HCT116 (cell line): ENCODE measurements around the gene NDUFS6. TPM values are rescaled to one million over a fixed set of nuclear protein-coding genes. Genes with fewer than 3 reads are reported as not detected.

Experiments used
- ATAC-seq: fragments of 200-7000 bp; cut with Tn5 transposase; 2 replicates; pipeline ENCODE4 v1.9.1; 2020; ENCODE audit warnings: mild to moderate bottlenecking, moderate library complexity
- BruUV-seq: library from RNA; stranded (reverse); fragments of 400-500 nt; replicated peaks from 2 replicates; lab custom pipeline; 2021; lab: Mats Ljungman, UMichigan
- CTCF ChIA-PET: fragments of 300-600 bp; sonication (Branson Sonifier 250); formaldehyde crosslinking; loops from one replicate; lab custom pipeline; 2021; ENCODE audit warnings: antibody characterized with exemption; lab: Charles Lee
- POLR2A ChIA-PET: fragments of 300-600, 350-600 bp; sonication (Branson Sonifier 250); formaldehyde crosslinking; loops from one replicate; lab custom pipeline; 2021; ENCODE audit warnings: antibody characterized with exemption; lab: Charles Lee
- RAD21 ChIA-PET, 2 experiments: fragments of 300-600 bp; sonication (Branson Sonifier 250); formaldehyde crosslinking; loops; one replicate each; lab custom pipeline; 2023; ENCODE audit warnings: low total read pairs in 2 of 2; ENCODE audit not compliant: uncharacterized antibody in 2 of 2, unreplicated experiment in 2 of 2, low non-redundant PET in 1 of 2; lab: Charles Lee
- DNase-seq: peaks from one replicate; pipeline ENCODE4 v3.0.0-alpha.2; 2010; ENCODE audit warnings: low read depth, low spot score
- H2AFZ ChIP-seq: fragments of 200-600 bp; shearing (Covaris generic), sonication (generic); 2 replicates; pipeline ENCODE4 v1.6.1; 2017; ENCODE audit warnings: low read depth, mixed run types, mixed read lengths, antibody characterized with exemption, low read length; ENCODE audit not compliant: poor library complexity, severe bottlenecking
- H3K27ac ChIP-seq: 2 replicates; pipeline ENCODE4 v1.5.1; 2012; ENCODE audit warnings: low read depth, low read length
- H3K27me3 ChIP-seq: fragments of 200-600 bp; sonication (generic); 2 replicates; pipeline ENCODE4 v1.6.1; 2016; ENCODE audit warnings: mixed run types, low read length, mixed read lengths; ENCODE audit not compliant: insufficient read depth
- H3K36me3 ChIP-seq, 2 experiments: fragments of 200-500 bp in 1 of 2; fragments of 200-600 bp in 1 of 2; sonication (Bioruptor generic) in 1 of 2; sonication (generic) in 1 of 2; 2 replicates each; pipeline versions ENCODE4 v1.5.1 to v1.6.1; 2014 to 2016; ENCODE audit warnings: low read length in 2 of 2, inconsistent platforms in 1 of 2, mixed read lengths in 1 of 2, mixed run types in 1 of 2; ENCODE audit not compliant: insufficient read depth in 2 of 2, control insufficient read depth in 1 of 2
- H3K4me1 ChIP-seq, 2 experiments: fragments of 200-600 bp in 1 of 2; sonication (generic) in 1 of 2; 2 replicates each; pipeline versions ENCODE4 v1.5.1 to v1.6.1; 2012 to 2017; ENCODE audit warnings: low read length in 2 of 2, inconsistent platforms in 1 of 2, mild to moderate bottlenecking in 1 of 2, mixed read lengths in 1 of 2, mixed run types in 1 of 2, moderate library complexity in 1 of 2; ENCODE audit not compliant: insufficient read depth in 2 of 2, control insufficient read depth in 1 of 2
- H3K4me2 ChIP-seq: fragments of 200-600 bp; sonication (generic); 2 replicates; pipeline ENCODE4 v1.6.1; 2017; ENCODE audit warnings: mixed run types, low read length, mixed read lengths
- H3K4me3 ChIP-seq, 2 experiments: fragments of 200-600 bp in 1 of 2; sonication (generic) in 1 of 2; replicated peaks in 1 of 2; 2 replicates each; pipeline ENCODE4 v1.5.1; 2011 to 2016; ENCODE audit warnings: low read length in 2 of 2, control low read depth in 1 of 2, low read depth in 1 of 2, mild to moderate bottlenecking in 1 of 2, mixed read lengths in 1 of 2, mixed run types in 1 of 2
- H3K79me2 ChIP-seq: fragments of 200-600 bp; sonication (generic); 2 replicates; pipeline ENCODE4 v1.6.1; 2017; ENCODE audit warnings: mild to moderate bottlenecking, mixed run types, low read length, moderate library complexity, mixed read lengths; ENCODE audit not compliant: insufficient read depth
- H3K9ac ChIP-seq: fragments of 200-600 bp; sonication (generic); 2 replicates; pipeline ENCODE4 v1.6.1; 2016; ENCODE audit warnings: low read length, mixed read lengths
- H3K9me2 ChIP-seq: fragments of 200-600 bp; sonication (generic), shearing (Covaris generic); 2 replicates; pipeline ENCODE4 v1.6.1; 2017; ENCODE audit warnings: mixed run types, mild to moderate bottlenecking, moderate library complexity; ENCODE audit not compliant: insufficient read depth
- H3K9me3 ChIP-seq, 2 experiments: fragments of 200-500 bp in 1 of 2; fragments of 200-600 bp in 1 of 2; sonication (Bioruptor generic) in 1 of 2; sonication (generic) in 1 of 2; 2 replicates each; pipeline ENCODE4 v1.6.1; 2014 to 2017; ENCODE audit warnings: low read length in 2 of 2, mixed read lengths in 2 of 2, inconsistent platforms in 1 of 2, low read depth in 1 of 2, mild to moderate bottlenecking in 1 of 2, mixed run types in 1 of 2, moderate library complexity in 1 of 2; ENCODE audit not compliant: control insufficient read depth in 1 of 2, insufficient read depth in 1 of 2
- H4K20me1 ChIP-seq: fragments of 200-600 bp; sonication (generic), shearing (Covaris generic); 2 replicates; pipeline ENCODE4 v1.6.1; 2017; ENCODE audit warnings: mixed run types, mild to moderate bottlenecking, moderate library complexity; ENCODE audit not compliant: insufficient read depth
- ATF3 ChIP-seq: IDR thresholded peaks from 2 replicates; pipeline ENCODE4 v1.6.1; 2012
- CBX3 ChIP-seq: IDR thresholded peaks from 2 replicates; pipeline ENCODE4 v1.6.1; 2012; ENCODE audit warnings: low read depth
- CEBPB ChIP-seq: IDR thresholded peaks from 2 replicates; pipeline ENCODE4 v1.6.1; 2012; ENCODE audit warnings: low read depth
- EGR1 ChIP-seq: IDR thresholded peaks from 2 replicates; pipeline ENCODE4 v1.6.1; 2012; ENCODE audit warnings: low read depth
- ELF1 ChIP-seq: IDR thresholded peaks from 2 replicates; pipeline ENCODE4 v1.6.1; 2012; ENCODE audit warnings: low read depth, borderline replicate concordance
- EZH2 ChIP-seq: fragments of 200-600 bp; sonication (generic); IDR thresholded peaks from 2 replicates; pipeline ENCODE4 v1.6.1; 2017; ENCODE audit warnings: antibody characterized with exemption, mixed run types
- EZH2phosphoT487 ChIP-seq: fragments of 200-600 bp; IDR thresholded peaks from 2 replicates; pipeline ENCODE4 v1.6.1; 2018; ENCODE audit warnings: antibody characterized with exemption, borderline replicate concordance
- FOSL1 ChIP-seq: IDR thresholded peaks from 2 replicates; pipeline ENCODE4 v1.6.1; 2012; ENCODE audit warnings: low read depth
- JUND ChIP-seq: IDR thresholded peaks from 2 replicates; pipeline ENCODE4 v1.6.1; 2012
- MAX ChIP-seq: IDR thresholded peaks from 2 replicates; pipeline ENCODE4 v1.6.1; 2012
- POLR2A ChIP-seq: IDR thresholded peaks from 2 replicates; pipeline ENCODE4 v1.7.0; 2011; ENCODE audit warnings: borderline replicate concordance; ENCODE audit not compliant: insufficient read depth, insufficient read length; ENCODE audit errors: extremely low read depth
- POLR2AphosphoS5 ChIP-seq: IDR thresholded peaks from 2 replicates; pipeline ENCODE4 v1.6.1; 2011; ENCODE audit warnings: mild to moderate bottlenecking, low read depth, low read length, moderate library complexity
- REST ChIP-seq: IDR thresholded peaks from 2 replicates; pipeline ENCODE4 v1.6.1; 2012; ENCODE audit warnings: low read depth
- SIN3A ChIP-seq: IDR thresholded peaks from 2 replicates; pipeline ENCODE4 v1.6.1; 2012; ENCODE audit warnings: low read depth
- SP1 ChIP-seq: IDR thresholded peaks from 2 replicates; pipeline ENCODE4 v1.6.1; 2012; ENCODE audit warnings: low read depth
- ZFX ChIP-seq: fragments of 450-650 bp; IDR thresholded peaks from 2 replicates; pipeline ENCODE4 v1.6.1; 2017
- ZNF274 ChIP-seq: fragments of 200-500 bp; sonication (Bioruptor generic); IDR thresholded peaks from 2 replicates; pipeline ENCODE4 v1.6.1; 2014; ENCODE audit warnings: mild to moderate bottlenecking, low read depth, low read length, inconsistent platforms
- intact Hi-C: fragments of 100-400 bp; cut with micrococcal nuclease; formaldehyde crosslinking; loops from 2 replicates; pipeline ENCODE4 v1.10.0; 2022
- total RNA-seq: library from RNA; stranded (reverse); gene quantifications from one replicate; pipeline ENCODE4 v1.2.1, GENCODE V29; 2021; ENCODE audit not compliant: unreplicated experiment

NDUFS6 gene
- total RNA-seq, 1 experiment from 2014 or later = 43.8 TPM

GRCh38 chr5:1757511-1757910 is 43.7 kb upstream of the NDUFS6 start:
- ATAC-seq = no peak
- BruUV-seq = no TSS peak
- ChIA-PET CTCF (no interaction called here), RAD21 (no interaction called here), POLR2A (no interaction called here)
- Histone ChIP-seq H3K4me3 (no peak overlapping the region), H3K4me2 (no peak overlapping the region), H3K27me3 (peaks cover 8% of the 10 kb centered on the region; the same call in 1 of the 2 replicates), H4K20me1 (no peaks in the 10 kb centered on the region), H3K9ac (no peak overlapping the region), H3K4me1 (no peaks in the 10 kb centered on the region), H2AFZ (no peak overlapping the region), H3K36me3 (no peaks in the 10 kb centered on the region), H3K27ac (no peak overlapping the region), H3K9me3 (no peaks in the 10 kb centered on the region), H3K79me2 (no peaks in the 10 kb centered on the region), H3K9me2 (no peaks in the 10 kb centered on the region)
- TF ChIP-seq FOSL1 (no peak), ZNF274 (no peak), EZH2phosphoT487 (no peak), ATF3 (no peak), ZFX (no peak), EGR1 (no peak), EZH2 (no peak), JUND (no peak), POLR2AphosphoS5 (no peak), CEBPB (no peak), CBX3 (no peak), POLR2A (no peak), ELF1 (no peak), SP1 (no peak), MAX (no peak), SIN3A (no peak), REST (no peak)
- no peak for DNase-seq
- intact Hi-C loops = no loop called here
